Liver (tissue), 3 donors: ENCODE data around the gene ADAP1.

Experiments used
- CTCF ChIP-seq: fragments of 150-350 bp; IDR thresholded peaks from 2 replicates; pipeline ENCODE4 v1.5.1; 2017; ENCODE audit warnings: improper control_type of control experiment, low read depth, low read length; ENCODE audit not compliant: missing input control
- EGR1 ChIP-seq, 2 donors: IDR thresholded peaks; 2 replicates each; pipeline ENCODE4 v1.6.1; 2016 to 2018; ENCODE audit warnings: antibody characterized with exemption in 2 of 2, low read depth in 2 of 2
- FOXA1 ChIP-seq: IDR thresholded peaks from 2 replicates; pipeline ENCODE4 v1.6.1; 2016; ENCODE audit warnings: antibody characterized with exemption
- GABPA ChIP-seq, 2 donors: IDR thresholded peaks in 1 of 2; conservative IDR thresholded peaks in 1 of 2; 2 replicates each; pipeline ENCODE4 v1.6.1; 2016; ENCODE audit warnings: antibody characterized with exemption in 2 of 2, mild to moderate bottlenecking in 1 of 2, moderate library complexity in 1 of 2
- HNF4G ChIP-seq: IDR thresholded peaks from 2 replicates; pipeline ENCODE4 v1.6.1; 2016; ENCODE audit warnings: antibody characterized with exemption
- JUND ChIP-seq, 2 donors: IDR thresholded peaks; 2 replicates each; pipeline ENCODE4 v1.6.1; 2016; ENCODE audit warnings: antibody characterized with exemption in 2 of 2
- MAX ChIP-seq: IDR thresholded peaks from 2 replicates; pipeline ENCODE4 v1.6.1; 2016; ENCODE audit warnings: antibody characterized with exemption
- RAD21 ChIP-seq, 2 donors: IDR thresholded peaks; 2 replicates each; pipeline ENCODE4 v1.6.1; 2016; ENCODE audit warnings: antibody characterized with exemption in 2 of 2, mild to moderate bottlenecking in 2 of 2
- RXRA ChIP-seq, 2 donors: IDR thresholded peaks; 2 replicates each; pipeline ENCODE4 v1.6.1; 2017 to 2018; ENCODE audit warnings: antibody characterized with exemption in 2 of 2, mild to moderate bottlenecking in 1 of 2
- SP1 ChIP-seq: IDR thresholded peaks from 2 replicates; pipeline ENCODE4 v1.6.1; 2018; ENCODE audit warnings: antibody characterized with exemption, mild to moderate bottlenecking
- YY1 ChIP-seq: IDR thresholded peaks from 2 replicates; pipeline ENCODE4 v1.6.1; 2016; ENCODE audit warnings: antibody characterized with exemption, mild to moderate bottlenecking
- ZBTB33 ChIP-seq: IDR thresholded peaks from 2 replicates; pipeline ENCODE4 v1.6.1; 2016; ENCODE audit warnings: antibody characterized with exemption
- TF ChIP-seq, protein P1 (sequence below): IDR thresholded peaks from 2 replicates; pipeline ENCODE4 v1.6.1; 2016; ENCODE audit warnings: antibody characterized with exemption, mild to moderate bottlenecking
- TF ChIP-seq, protein P2 (sequence below): IDR thresholded peaks from 2 replicates; pipeline ENCODE4 v1.6.1; 2016; ENCODE audit warnings: antibody characterized with exemption
- donor health status: healthy.
- donor health status: healthy.

GRCh38 chr7:895451-896052 lies 58.9 kb downstream of the ADAP1 start:
- TF ChIP-seq, protein P1, sequence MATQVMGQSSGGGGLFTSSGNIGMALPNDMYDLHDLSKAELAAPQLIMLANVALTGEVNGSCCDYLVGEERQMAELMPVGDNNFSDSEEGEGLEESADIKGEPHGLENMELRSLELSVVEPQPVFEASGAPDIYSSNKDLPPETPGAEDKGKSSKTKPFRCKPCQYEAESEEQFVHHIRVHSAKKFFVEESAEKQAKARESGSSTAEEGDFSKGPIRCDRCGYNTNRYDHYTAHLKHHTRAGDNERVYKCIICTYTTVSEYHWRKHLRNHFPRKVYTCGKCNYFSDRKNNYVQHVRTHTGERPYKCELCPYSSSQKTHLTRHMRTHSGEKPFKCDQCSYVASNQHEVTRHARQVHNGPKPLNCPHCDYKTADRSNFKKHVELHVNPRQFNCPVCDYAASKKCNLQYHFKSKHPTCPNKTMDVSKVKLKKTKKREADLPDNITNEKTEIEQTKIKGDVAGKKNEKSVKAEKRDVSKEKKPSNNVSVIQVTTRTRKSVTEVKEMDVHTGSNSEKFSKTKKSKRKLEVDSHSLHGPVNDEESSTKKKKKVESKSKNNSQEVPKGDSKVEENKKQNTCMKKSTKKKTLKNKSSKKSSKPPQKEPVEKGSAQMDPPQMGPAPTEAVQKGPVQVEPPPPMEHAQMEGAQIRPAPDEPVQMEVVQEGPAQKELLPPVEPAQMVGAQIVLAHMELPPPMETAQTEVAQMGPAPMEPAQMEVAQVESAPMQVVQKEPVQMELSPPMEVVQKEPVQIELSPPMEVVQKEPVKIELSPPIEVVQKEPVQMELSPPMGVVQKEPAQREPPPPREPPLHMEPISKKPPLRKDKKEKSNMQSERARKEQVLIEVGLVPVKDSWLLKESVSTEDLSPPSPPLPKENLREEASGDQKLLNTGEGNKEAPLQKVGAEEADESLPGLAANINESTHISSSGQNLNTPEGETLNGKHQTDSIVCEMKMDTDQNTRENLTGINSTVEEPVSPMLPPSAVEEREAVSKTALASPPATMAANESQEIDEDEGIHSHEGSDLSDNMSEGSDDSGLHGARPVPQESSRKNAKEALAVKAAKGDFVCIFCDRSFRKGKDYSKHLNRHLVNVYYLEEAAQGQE, result no peak
- TF ChIP-seq, protein P2, sequence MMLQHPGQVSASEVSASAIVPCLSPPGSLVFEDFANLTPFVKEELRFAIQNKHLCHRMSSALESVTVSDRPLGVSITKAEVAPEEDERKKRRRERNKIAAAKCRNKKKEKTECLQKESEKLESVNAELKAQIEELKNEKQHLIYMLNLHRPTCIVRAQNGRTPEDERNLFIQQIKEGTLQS, result no peak
- TF ChIP-seq CTCF (no peak), SP1 (no peak), RAD21 (IDR thresholded peaks at IDR 0.05) (no peak), EGR1 (IDR thresholded peaks at IDR 0.05; ENCODE audit: low read depth in 2 of 2) (no peak), RXRA (IDR thresholded peaks at IDR 0.05) (no peak), YY1 (no peak), MAX (no peak), GABPA (IDR thresholded peaks at IDR 0.05 in 1 of 2, conservative IDR thresholded peaks at IDR 0.05 in 1 of 2) (no peak), JUND (IDR thresholded peaks at IDR 0.05) (no peak), ZBTB33 (no peak), FOXA1 (no peak), HNF4G (no peak)
